Stimulated activated naive CD8-positive, alpha-beta T cell treated with anti-CD3 and anti-CD28 coated beads, Interleukin-15, Interleukin-2, amounts not matched to agents 100 ng/mL and 50 ng/mL, for 24 hours (primary cell): ENCODE measurements around the gene CDYL2.
A peak's percentile ranks its signal among the peaks of the same experiment; 100 is the strongest.

Experiments
- H3K27ac Mint-ChIP-seq: one replicate; pipeline ENCODE4 v1.8.0; 2021; ENCODE audit warnings: mild to moderate bottlenecking, mixed read lengths
- H3K27me3 Mint-ChIP-seq: one replicate; pipeline ENCODE4 v1.8.0; 2021; ENCODE audit warnings: mixed read lengths
- H3K36me3 Mint-ChIP-seq: one replicate; pipeline ENCODE4 v1.8.0; 2021; ENCODE audit warnings: low read depth, mixed read lengths
- H3K4me1 Mint-ChIP-seq: one replicate; pipeline ENCODE4 v1.8.0; 2021; ENCODE audit warnings: low read depth, mixed read lengths
- H3K4me3 Mint-ChIP-seq: one replicate; pipeline ENCODE4 v1.8.0; 2021; ENCODE audit warnings: mild to moderate bottlenecking, mixed read lengths
- H3K9me3 Mint-ChIP-seq: one replicate; pipeline ENCODE4 v1.8.0; 2021; ENCODE audit warnings: mixed read lengths

Gene CDYL2

GRCh38 chr16:80591071-80591915, 213.1 kb downstream of the CDYL2 start:
- no peaks in the 10 kb centered on the region for H3K36me3 Mint-ChIP-seq
- peaks cover 9% of the 10 kb centered on the region for H3K9me3 Mint-ChIP-seq
- H3K4me1 Mint-ChIP-seq: peaks cover 32% of the 10 kb centered on the region
- peaks cover 32% of the 10 kb centered on the region for H3K27me3 Mint-ChIP-seq
- peak overlapping the region; percentile 74 for H3K27ac Mint-ChIP-seq
- peak overlapping the region; percentile 41 for H3K4me3 Mint-ChIP-seq

- Mint-ChIP-seq H3K4me3 (no peak overlapping the region), H3K36me3 (no peaks in the 10 kb centered on the region), H3K9me3 (peaks cover 10% of the 10 kb centered on the region), H3K27me3 (peaks cover 17% of the 10 kb centered on the region), H3K4me1 (peaks cover 55% of the 10 kb centered on the region), H3K27ac (no peak overlapping the region)
Measured at GRCh38 chr16:80587071-80587470, 217.3 kb downstream of the CDYL2 start.

- H3K27ac Mint-ChIP-seq: no peak overlapping the region
Measured at GRCh38 chr16:80586476-80586875, 217.9 kb downstream of the CDYL2 start.

GRCh38 chr16:80585764-80586163, 218.6 kb downstream of the CDYL2 start:
- H3K27ac Mint-ChIP-seq: no peak overlapping the region
- peaks cover 10% of the 10 kb centered on the region for H3K9me3 Mint-ChIP-seq

More at GRCh38 chr16:80586476-80586875, 217.9 kb downstream of the CDYL2 start:
- no peak overlapping the region for H3K4me3 Mint-ChIP-seq
- no peaks in the 10 kb centered on the region for H3K36me3 Mint-ChIP-seq
- peaks cover 52% of the 10 kb centered on the region for H3K4me1 Mint-ChIP-seq
- peaks cover 17% of the 10 kb centered on the region for H3K27me3 Mint-ChIP-seq
- H3K9me3 Mint-ChIP-seq: peaks cover 10% of the 10 kb centered on the region

GRCh38 chr16:80583466-80583865, 220.9 kb downstream of the CDYL2 start:
- H3K4me3 Mint-ChIP-seq: no peak overlapping the region
- H3K9me3 Mint-ChIP-seq: peaks cover 11% of the 10 kb centered on the region
- H3K27me3 Mint-ChIP-seq: peaks cover 13% of the 10 kb centered on the region
- peaks cover 66% of the 10 kb centered on the region for H3K4me1 Mint-ChIP-seq
- H3K36me3 Mint-ChIP-seq: no peaks in the 10 kb centered on the region
- no peak overlapping the region for H3K27ac Mint-ChIP-seq

More at GRCh38 chr16:80585764-80586163, 218.6 kb downstream of the CDYL2 start:
- Mint-ChIP-seq H3K27me3 (peaks cover 20% of the 10 kb centered on the region), H3K4me1 (peaks cover 52% of the 10 kb centered on the region), H3K36me3 (no peaks in the 10 kb centered on the region), H3K4me3 (no peak overlapping the region)

GRCh38 chr16:80580109-80580832, 224.1 kb downstream of the CDYL2 start:
- Mint-ChIP-seq H3K9me3 (peaks cover 3% of the 10 kb centered on the region), H3K4me3 (peak overlapping the region; percentile 76), H3K27me3 (peaks cover 4% of the 10 kb centered on the region), H3K36me3 (no peaks in the 10 kb centered on the region), H3K27ac (peak overlapping the region; percentile 95), H3K4me1 (peaks cover 52% of the 10 kb centered on the region)

- Mint-ChIP-seq H3K4me1 (peaks cover 31% of the 10 kb centered on the region), H3K4me3 (no peak overlapping the region), H3K27me3 (peaks cover 8% of the 10 kb centered on the region), H3K27ac (no peak overlapping the region), H3K9me3 (peaks cover 3% of the 10 kb centered on the region), H3K36me3 (no peaks in the 10 kb centered on the region)
Measured at GRCh38 chr16:80577485-80578280, 226.7 kb downstream of the CDYL2 start.

- H3K36me3 Mint-ChIP-seq: peaks cover 1% of the 10 kb centered on the region
- peaks cover 3% of the 10 kb centered on the region for H3K9me3 Mint-ChIP-seq
- no peak overlapping the region for H3K27ac Mint-ChIP-seq
- H3K27me3 Mint-ChIP-seq: peaks cover 15% of the 10 kb centered on the region
- H3K4me1 Mint-ChIP-seq: peaks cover 30% of the 10 kb centered on the region
- no peak overlapping the region for H3K4me3 Mint-ChIP-seq
Measured at GRCh38 chr16:80576343-80576912, 228.0 kb downstream of the CDYL2 start.

- peaks cover 14% of the 10 kb centered on the region for H3K27me3 Mint-ChIP-seq
Measured at GRCh38 chr16:80573700-80574120, 230.7 kb downstream of the CDYL2 start.

GRCh38 chr16:80570106-80570478, 234.3 kb downstream of the CDYL2 start:
- H3K27ac Mint-ChIP-seq: peak overlapping the region; percentile 91
- peak overlapping the region; percentile 40 for H3K4me3 Mint-ChIP-seq
- peaks cover 7% of the 10 kb centered on the region for H3K36me3 Mint-ChIP-seq
- peaks cover 36% of the 10 kb centered on the region for H3K4me1 Mint-ChIP-seq
- peaks cover 19% of the 10 kb centered on the region for H3K27me3 Mint-ChIP-seq
- no peaks in the 10 kb centered on the region for H3K9me3 Mint-ChIP-seq

More at GRCh38 chr16:80573700-80574120, 230.7 kb downstream of the CDYL2 start:
- H3K36me3 Mint-ChIP-seq: peaks cover 7% of the 10 kb centered on the region
- H3K27ac Mint-ChIP-seq: no peak overlapping the region
- H3K9me3 Mint-ChIP-seq: no peaks in the 10 kb centered on the region
- no peak overlapping the region for H3K4me3 Mint-ChIP-seq
- peaks cover 26% of the 10 kb centered on the region for H3K4me1 Mint-ChIP-seq

- peak overlapping the region; percentile 91 for H3K27ac Mint-ChIP-seq
- no peaks in the 10 kb centered on the region for H3K9me3 Mint-ChIP-seq
- peak overlapping the region; percentile 40 for H3K4me3 Mint-ChIP-seq
- H3K27me3 Mint-ChIP-seq: peaks cover 19% of the 10 kb centered on the region
- H3K36me3 Mint-ChIP-seq: peaks cover 7% of the 10 kb centered on the region
- peaks cover 41% of the 10 kb centered on the region for H3K4me1 Mint-ChIP-seq
Measured at GRCh38 chr16:80569440-80570105, 234.8 kb downstream of the CDYL2 start.

- no peak overlapping the region for H3K4me3 Mint-ChIP-seq
- peaks cover 30% of the 10 kb centered on the region for H3K4me1 Mint-ChIP-seq
- H3K9me3 Mint-ChIP-seq: no peaks in the 10 kb centered on the region
- no peaks in the 10 kb centered on the region for H3K36me3 Mint-ChIP-seq
- H3K27me3 Mint-ChIP-seq: peaks cover 8% of the 10 kb centered on the region
- H3K27ac Mint-ChIP-seq: no peak overlapping the region
Measured at GRCh38 chr16:80564394-80564793, 240.0 kb downstream of the CDYL2 start.

- Mint-ChIP-seq H3K27me3 (peaks cover 12% of the 10 kb centered on the region), H3K9me3 (no peaks in the 10 kb centered on the region), H3K36me3 (no peaks in the 10 kb centered on the region), H3K27ac (no peak overlapping the region), H3K4me1 (peaks cover 22% of the 10 kb centered on the region), H3K4me3 (no peak overlapping the region)
Measured at GRCh38 chr16:80563066-80563465, 241.3 kb downstream of the CDYL2 start.

GRCh38 chr16:80559369-80559768, 245.0 kb downstream of the CDYL2 start:
- Mint-ChIP-seq H3K4me1 (peaks cover 7% of the 10 kb centered on the region), H3K27ac (no peak overlapping the region), H3K9me3 (no peaks in the 10 kb centered on the region), H3K36me3 (no peaks in the 10 kb centered on the region), H3K27me3 (peaks cover 9% of the 10 kb centered on the region), H3K4me3 (no peak overlapping the region)
